ENCODE measurements around the gene ZNF425. TPM values are rescaled to one million over a fixed set of nuclear protein-coding genes. Genes with fewer than 3 reads are reported as not detected.

The ZNF425 gene
- total and polyA plus RNA-seq, 9 of the 15 experiments (the other 6 are each of a cell fraction or from before 2014, with no cell fraction given) = 0.03 to 0.89 (median 0.54) TPM

DNA sequence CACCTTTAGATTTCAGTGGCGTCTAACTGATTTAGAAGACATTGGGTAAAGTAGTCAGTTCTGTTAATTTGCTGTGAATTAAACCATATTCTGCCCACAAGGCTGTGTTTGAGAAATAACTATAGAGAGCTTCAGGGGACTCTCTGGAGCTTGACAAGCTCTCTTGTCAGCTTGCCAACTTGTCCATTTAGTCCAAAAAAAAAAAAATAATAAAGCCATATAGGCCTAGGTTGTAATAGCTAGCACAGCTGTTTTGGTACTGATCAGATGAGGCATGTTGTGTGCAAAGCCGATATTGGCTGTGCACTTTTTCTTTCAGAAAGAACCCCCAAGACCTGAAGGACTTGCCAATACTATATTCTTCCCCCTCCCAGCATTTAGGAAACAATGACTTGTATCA, 49.0 kb upstream of the ZNF425 start:
- CTCF ChIA-PET (ENCODE audit: low intra/inter-chr PET ratio) = no interaction called here
- 83% methylated on average over 2 of the region's 2 CpGs for WGBS (ENCODE audit: insufficient coverage, low coverage, missing lambda C conversion rate)

DNA sequence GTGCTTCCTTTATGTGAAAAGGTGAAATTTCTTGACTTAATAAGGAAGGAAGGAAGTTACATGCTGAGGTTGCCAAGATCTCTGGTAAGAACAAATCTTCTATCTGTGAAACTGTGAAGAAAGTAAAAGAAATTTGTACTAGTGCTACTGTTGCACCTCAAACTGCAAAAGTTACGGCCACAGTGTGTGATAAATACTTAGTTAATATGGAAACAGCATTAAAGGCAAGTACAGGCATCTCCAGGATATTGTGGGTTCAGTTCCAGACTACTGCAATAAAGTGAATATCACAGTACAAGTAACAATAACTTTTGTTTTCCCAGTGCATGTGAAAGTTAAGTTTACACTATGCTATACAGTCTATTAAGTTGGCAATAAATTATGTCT, 46.4 kb upstream of the ZNF425 start:
- CTCF ChIA-PET (ENCODE audit: low intra/inter-chr PET ratio) = no interaction called here
- intact Hi-C loops (cut with micrococcal nuclease) = no loop called here
- in situ Hi-C loops (cut with MboI) = no loop called here
- TF ChIP-seq, protein P1, sequence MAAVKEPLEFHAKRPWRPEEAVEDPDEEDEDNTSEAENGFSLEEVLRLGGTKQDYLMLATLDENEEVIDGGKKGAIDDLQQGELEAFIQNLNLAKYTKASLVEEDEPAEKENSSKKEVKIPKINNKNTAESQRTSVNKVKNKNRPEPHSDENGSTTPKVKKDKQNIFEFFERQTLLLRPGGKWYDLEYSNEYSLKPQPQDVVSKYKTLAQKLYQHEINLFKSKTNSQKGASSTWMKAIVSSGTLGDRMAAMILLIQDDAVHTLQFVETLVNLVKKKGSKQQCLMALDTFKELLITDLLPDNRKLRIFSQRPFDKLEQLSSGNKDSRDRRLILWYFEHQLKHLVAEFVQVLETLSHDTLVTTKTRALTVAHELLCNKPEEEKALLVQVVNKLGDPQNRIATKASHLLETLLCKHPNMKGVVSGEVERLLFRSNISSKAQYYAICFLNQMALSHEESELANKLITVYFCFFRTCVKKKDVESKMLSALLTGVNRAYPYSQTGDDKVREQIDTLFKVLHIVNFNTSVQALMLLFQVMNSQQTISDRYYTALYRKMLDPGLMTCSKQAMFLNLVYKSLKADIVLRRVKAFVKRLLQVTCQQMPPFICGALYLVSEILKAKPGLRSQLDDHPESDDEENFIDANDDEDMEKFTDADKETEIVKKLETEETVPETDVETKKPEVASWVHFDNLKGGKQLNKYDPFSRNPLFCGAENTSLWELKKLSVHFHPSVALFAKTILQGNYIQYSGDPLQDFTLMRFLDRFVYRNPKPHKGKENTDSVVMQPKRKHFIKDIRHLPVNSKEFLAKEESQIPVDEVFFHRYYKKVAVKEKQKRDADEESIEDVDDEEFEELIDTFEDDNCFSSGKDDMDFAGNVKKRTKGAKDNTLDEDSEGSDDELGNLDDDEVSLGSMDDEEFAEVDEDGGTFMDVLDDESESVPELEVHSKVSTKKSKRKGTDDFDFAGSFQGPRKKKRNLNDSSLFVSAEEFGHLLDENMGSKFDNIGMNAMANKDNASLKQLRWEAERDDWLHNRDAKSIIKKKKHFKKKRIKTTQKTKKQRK (IDR thresholded peaks at IDR 0.05; ENCODE audit: borderline replicate concordance, low read depth, low read length) = no peak
- TF ChIP-seq, protein P2, sequence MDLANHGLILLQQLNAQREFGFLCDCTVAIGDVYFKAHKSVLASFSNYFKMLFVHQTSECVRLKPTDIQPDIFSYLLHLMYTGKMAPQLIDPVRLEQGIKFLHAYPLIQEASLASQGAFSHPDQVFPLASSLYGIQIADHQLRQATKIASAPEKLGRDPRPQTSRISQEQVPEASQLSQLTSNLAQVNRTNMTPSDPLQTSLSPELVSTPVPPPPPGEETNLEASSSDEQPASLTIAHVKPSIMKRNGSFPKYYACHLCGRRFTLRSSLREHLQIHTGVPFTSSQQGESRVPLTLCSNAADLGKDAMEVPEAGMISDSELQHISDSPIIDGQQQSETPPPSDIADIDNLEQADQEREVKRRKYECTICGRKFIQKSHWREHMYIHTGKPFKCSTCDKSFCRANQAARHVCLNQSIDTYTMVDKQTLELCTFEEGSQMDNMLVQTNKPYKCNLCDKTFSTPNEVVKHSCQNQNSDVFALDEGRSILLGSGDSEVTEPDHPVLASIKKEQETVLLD (IDR thresholded peaks at IDR 0.05) = no peak
- TF ChIP-seq, protein P3, sequence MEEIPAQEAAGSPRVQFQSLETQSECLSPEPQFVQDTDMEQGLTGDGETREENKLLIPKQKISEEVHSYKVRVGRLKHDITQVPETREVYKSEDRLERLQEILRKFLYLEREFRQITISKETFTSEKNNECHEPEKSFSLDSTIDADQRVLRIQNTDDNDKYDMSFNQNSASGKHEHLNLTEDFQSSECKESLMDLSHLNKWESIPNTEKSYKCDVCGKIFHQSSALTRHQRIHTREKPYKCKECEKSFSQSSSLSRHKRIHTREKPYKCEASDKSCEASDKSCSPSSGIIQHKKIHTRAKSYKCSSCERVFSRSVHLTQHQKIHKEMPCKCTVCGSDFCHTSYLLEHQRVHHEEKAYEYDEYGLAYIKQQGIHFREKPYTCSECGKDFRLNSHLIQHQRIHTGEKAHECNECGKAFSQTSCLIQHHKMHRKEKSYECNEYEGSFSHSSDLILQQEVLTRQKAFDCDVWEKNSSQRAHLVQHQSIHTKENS (CRISPR knock-in tag; IDR thresholded peaks at IDR 0.05) = no peak
- TF ChIP-seq MAFG (tag; conservative IDR thresholded peaks at IDR 0.05) = no peak

More for the DNA sequence above, 49.0 kb upstream of the ZNF425 start:
- Histone ChIP-seq H3K9me1 (ENCODE audit: control insufficient read depth, insufficient read depth, low read length) (no peaks in the 10 kb centered on the region), H3K27me3 (ENCODE audit: control insufficient read depth in 2 of 2, insufficient read depth in 2 of 2, low read length in 2 of 2) (no peaks in the 10 kb centered on the region), H3K4me3 (no peak overlapping the region), H3K9me3 (replicated peaks; ENCODE audit: control insufficient read depth, insufficient read depth, low read depth, low read length) (no peaks in the 10 kb centered on the region), H4K20me1 (replicated peaks; ENCODE audit: control insufficient read depth, insufficient read depth, low read length) (no peaks in the 10 kb centered on the region), H3K79me2 (ENCODE audit: control insufficient read depth, insufficient read depth, low read length) (no peaks in the 10 kb centered on the region), H3K36me3 (ENCODE audit: control insufficient read depth, insufficient read depth, low read length) (peaks cover 86% of the 10 kb centered on the region), H2AFZ (ENCODE audit: low read depth, low read length) (no peak overlapping the region), H3K9ac (ENCODE audit: insufficient read depth in 1 of 2, low read depth in 2 of 2, low read length in 2 of 2) (no peak overlapping the region), H3K27ac (ENCODE audit: extremely low read depth, low read depth, low read length) (no peak overlapping the region), H3K4me1 (replicated peaks in 1 of 2; ENCODE audit: control insufficient read depth in 2 of 2, insufficient read depth in 2 of 2, low read length in 2 of 2) (peaks cover 0 to 4% of the 10 kb centered on the region in 2 experiments; a peak in 1 of 5 replicates), H3K4me2 (ENCODE audit: insufficient read depth, low read length) (no peak overlapping the region)
- DNase-seq (ENCODE audit: extremely low read depth in 1 of 4, low spot score in 3 of 4) (no peak), FAIRE-seq (no peak), ATAC-seq (no peak)
- POLR2A ChIA-PET = interaction anchor here (0.9 kb wide), 1 partner anchor 9 kb away, joined by 4 read pairs; no protein-coding TSS in a partner anchor
- no peak for TF ChIP-seq NCOA4 (IDR thresholded peaks at IDR 0.05; ENCODE audit: partially characterized antibody)
- no peak for TF ChIP-seq ZNF174 (CRISPR knock-in tag; IDR thresholded peaks at IDR 0.05)
- TF ChIP-seq ZC3H11A (IDR thresholded peaks at IDR 0.05; ENCODE audit: low read depth, low read length) = no peak
- TF ChIP-seq ZKSCAN3 (CRISPR knock-in tag; IDR thresholded peaks at IDR 0.05) = no peak
- no peak for TF ChIP-seq RFX7 (CRISPR knock-in tag; IDR thresholded peaks at IDR 0.05)
- TF ChIP-seq, protein P4, sequence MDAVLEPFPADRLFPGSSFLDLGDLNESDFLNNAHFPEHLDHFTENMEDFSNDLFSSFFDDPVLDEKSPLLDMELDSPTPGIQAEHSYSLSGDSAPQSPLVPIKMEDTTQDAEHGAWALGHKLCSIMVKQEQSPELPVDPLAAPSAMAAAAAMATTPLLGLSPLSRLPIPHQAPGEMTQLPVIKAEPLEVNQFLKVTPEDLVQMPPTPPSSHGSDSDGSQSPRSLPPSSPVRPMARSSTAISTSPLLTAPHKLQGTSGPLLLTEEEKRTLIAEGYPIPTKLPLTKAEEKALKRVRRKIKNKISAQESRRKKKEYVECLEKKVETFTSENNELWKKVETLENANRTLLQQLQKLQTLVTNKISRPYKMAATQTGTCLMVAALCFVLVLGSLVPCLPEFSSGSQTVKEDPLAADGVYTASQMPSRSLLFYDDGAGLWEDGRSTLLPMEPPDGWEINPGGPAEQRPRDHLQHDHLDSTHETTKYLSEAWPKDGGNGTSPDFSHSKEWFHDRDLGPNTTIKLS (IDR thresholded peaks at IDR 0.05; ENCODE audit: borderline replicate concordance, low read depth) = no peak
- TF ChIP-seq ZNF79 (CRISPR knock-in tag; IDR thresholded peaks at IDR 0.05; ENCODE audit: low read depth) = no peak
- no peak for TF ChIP-seq ZNF766 (CRISPR knock-in tag; conservative IDR thresholded peaks at IDR 0.05)
- intact Hi-C loops (cut with micrococcal nuclease) (no loop called here), in situ Hi-C loops (cut with MboI) (no loop called here)
- no TSS peak for BruUV-seq (replicated peaks)

More for the DNA sequence above, 46.4 kb upstream of the ZNF425 start:
- BruUV-seq (replicated peaks) = no TSS peak
- ATAC-seq (no peak), DNase-seq (ENCODE audit: extremely low read depth in 1 of 4, low spot score in 3 of 4) (no peak), FAIRE-seq (no peak)
- H3K36me3 ChIP-seq (ENCODE audit: control insufficient read depth, insufficient read depth, low read length) = peaks cover 83% of the 10 kb centered on the region
- WGBS (ENCODE audit: insufficient coverage, low coverage, missing lambda C conversion rate) = 95% methylated on average over 1 of the region's 1 CpG
- H4K20me1 ChIP-seq (replicated peaks; ENCODE audit: control insufficient read depth, insufficient read depth, low read length) = no peaks in the 10 kb centered on the region
- H3K79me2 ChIP-seq (ENCODE audit: control insufficient read depth, insufficient read depth, low read length) = no peaks in the 10 kb centered on the region
- H3K9me3 ChIP-seq (replicated peaks; ENCODE audit: control insufficient read depth, insufficient read depth, low read depth, low read length) = no peaks in the 10 kb centered on the region
- no peaks in the 10 kb centered on the region for H3K27me3 ChIP-seq (ENCODE audit: control insufficient read depth in 2 of 2, insufficient read depth in 2 of 2, low read length in 2 of 2)
- no peak overlapping the region for H3K4me2 ChIP-seq (ENCODE audit: insufficient read depth, low read length)
- H3K9me1 ChIP-seq (ENCODE audit: control insufficient read depth, insufficient read depth, low read length) = no peaks in the 10 kb centered on the region
- H2AFZ ChIP-seq (ENCODE audit: low read depth, low read length) = no peak overlapping the region
- no peaks in the 10 kb centered on the region for H3K4me1 ChIP-seq (replicated peaks in 1 of 2; ENCODE audit: control insufficient read depth in 2 of 2, insufficient read depth in 2 of 2, low read length in 2 of 2)
- no peak overlapping the region for H3K4me3 ChIP-seq
- POLR2A ChIA-PET = no interaction called here
- no peak overlapping the region for H3K9ac ChIP-seq (ENCODE audit: insufficient read depth in 1 of 2, low read depth in 2 of 2, low read length in 2 of 2)
- H3K27ac ChIP-seq (ENCODE audit: extremely low read depth, low read depth, low read length) = no peak overlapping the region

Data from K562 (cell line).